ENCODE measurements around the gene CENPT. TPM values are rescaled to one million over a fixed set of nuclear protein-coding genes. Genes with fewer than 3 reads are reported as not detected.
A peak's percentile ranks its signal among the peaks of the same experiment; 100 is the strongest.

The CENPT gene
- total RNA-seq, 1 donor from 2014 or later: 20.0 TPM

- DNase-seq (ENCODE audit: low read depth in 2 of 2): no peak
Measured at GRCh38 chr16:67814567-67814966, 32.9 kb downstream of the CENPT start.

DNA sequence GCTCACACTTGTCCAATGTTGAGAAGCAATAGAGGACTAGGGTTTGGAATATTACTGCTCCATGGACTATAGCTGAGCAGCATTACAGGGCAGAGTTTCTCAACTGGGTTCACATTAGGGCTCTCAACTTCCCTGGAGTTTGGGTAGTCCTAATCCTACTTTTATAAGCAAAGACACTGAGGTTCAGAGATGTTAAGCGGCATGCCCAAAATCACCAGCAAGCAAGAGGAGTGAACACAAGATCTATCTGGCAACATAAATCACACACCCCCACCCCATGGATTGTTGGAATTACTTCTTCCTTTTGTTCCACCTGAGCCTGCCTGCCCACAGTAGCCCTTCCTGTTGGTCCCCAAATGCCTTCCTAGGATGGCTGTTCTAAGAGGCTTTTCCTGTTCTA, 35.6 kb downstream of the CENPT start:
- no peak for DNase-seq (ENCODE audit: low read depth in 2 of 2)

DNA sequence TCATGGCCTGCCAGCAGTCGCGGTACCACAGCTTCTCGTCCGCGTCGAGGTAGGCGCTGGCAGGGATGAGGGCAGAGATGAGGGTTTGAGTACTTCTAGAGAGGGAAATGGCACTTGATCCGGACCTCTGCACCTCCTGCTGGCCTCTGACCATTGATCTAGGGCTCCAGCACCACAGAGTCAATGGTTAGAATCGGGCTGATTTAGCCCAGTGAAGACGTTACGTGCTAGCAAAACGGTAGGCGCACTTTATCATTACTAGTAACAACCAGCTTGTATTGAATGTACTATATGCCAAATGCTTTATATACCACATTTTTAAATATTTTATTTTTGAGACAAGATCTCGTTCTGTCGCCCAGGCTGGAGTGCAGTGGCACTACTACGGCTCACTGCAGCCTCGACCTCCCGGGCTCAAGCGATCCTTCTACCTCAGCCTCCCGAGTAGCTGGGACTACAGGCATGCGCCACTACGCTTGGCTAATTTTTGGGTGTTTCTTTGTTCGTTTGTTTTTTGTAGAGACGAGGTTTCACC, 40.3 kb downstream of the CENPT start:
- no peak for DNase-seq (ENCODE audit: low read depth in 2 of 2)

DNA sequence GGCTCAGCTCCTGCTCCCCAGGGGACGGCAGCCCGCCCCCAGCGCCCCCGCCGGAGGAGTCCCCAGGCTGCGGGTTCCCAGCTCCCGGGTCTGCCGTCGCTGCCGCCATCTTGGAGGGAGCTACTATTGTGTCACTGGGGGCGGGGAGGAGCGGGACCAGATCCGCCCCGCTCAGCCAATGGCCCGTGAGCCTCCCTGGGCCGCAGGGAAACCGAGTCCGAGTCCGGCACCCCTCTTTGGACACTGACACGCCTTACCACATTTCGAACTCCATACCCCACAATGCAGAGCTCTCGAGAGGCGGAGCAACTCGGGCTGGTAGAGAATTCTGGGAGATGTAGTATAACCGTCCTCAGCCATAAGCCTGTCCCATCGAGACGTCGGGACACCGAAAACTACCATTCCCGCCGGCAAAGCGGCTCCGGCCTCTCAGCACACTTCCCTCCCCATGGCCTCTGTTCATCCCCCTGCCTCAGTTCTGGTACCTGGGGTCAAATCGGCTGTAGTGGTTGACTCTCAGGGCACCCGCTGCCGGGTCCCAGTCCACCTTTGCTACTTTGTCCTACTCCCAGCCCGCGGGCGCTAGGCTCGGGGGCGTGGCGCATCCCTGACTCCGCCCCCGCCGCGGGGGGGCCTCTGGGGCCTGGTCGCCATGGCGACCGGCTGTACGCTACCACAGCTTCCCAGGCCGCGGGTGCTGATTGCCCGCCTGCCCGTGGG, 40.9 kb downstream of the CENPT start, which contains the start of the genes RANBP10 and TSNAXIP1:
Gene RANBP10, minus strand, starts transcription at position 133 of the 720 bp plus-strand sequence. Its CDS starts 24 bp downstream, at position 109.
Gene TSNAXIP1, plus strand, starts transcription at position 462 of the 720 bp plus-strand sequence. CDS start 261 bp downstream, outside the sequence.
- DNase-seq (ENCODE audit: low read depth in 2 of 2): peak; percentile 99

- DNase-seq (ENCODE audit: low read depth in 2 of 2): no peak
Measured at GRCh38 chr16:67805718-67806427, 41.6 kb downstream of the CENPT start.

- peak; percentile 13 to 48 for DNase-seq (ENCODE audit: low read depth in 2 of 2)
Measured at GRCh38 chr16:67804853-67805542, 42.5 kb downstream of the CENPT start.

- no peak for DNase-seq (ENCODE audit: low read depth in 2 of 2)
Measured at GRCh38 chr16:67803894-67804293, 43.6 kb downstream of the CENPT start.

DNA sequence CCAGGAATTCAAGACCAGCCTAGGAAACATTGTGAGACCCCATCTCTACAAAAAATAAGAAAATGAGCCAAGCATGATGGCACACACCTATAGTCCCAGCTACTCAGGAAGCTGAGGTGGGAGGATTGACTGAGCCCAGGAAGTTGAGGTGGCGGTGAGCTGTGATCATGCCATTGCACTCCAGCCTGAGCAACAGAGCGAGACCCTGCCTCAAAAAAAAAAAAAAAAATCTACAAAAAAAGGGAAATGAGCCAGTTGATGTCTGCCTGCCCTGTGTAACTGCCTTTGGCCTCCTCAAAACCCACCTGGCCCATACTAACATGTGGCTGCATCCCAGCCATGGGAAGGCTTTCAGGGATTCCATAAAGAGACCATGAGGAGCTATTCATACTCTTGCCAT, 45.6 kb downstream of the CENPT start:
- no peak for DNase-seq (ENCODE audit: low read depth in 2 of 2)

GRCh38 chr16:67801241-67801640, 46.3 kb downstream of the CENPT start:
- DNase-seq (ENCODE audit: low read depth in 2 of 2): no peak

GRCh38 chr16:67800338-67800926, 47.1 kb downstream of the CENPT start:
- no peak for DNase-seq (ENCODE audit: low read depth in 2 of 2)

GRCh38 chr16:67796099-67796718, 51.3 kb downstream of the CENPT start:
- DNase-seq (ENCODE audit: low read depth in 2 of 2): no peak

GRCh38 chr16:67790071-67790470, 57.4 kb downstream of the CENPT start:
- no peak for DNase-seq (ENCODE audit: low read depth in 2 of 2)

DNA sequence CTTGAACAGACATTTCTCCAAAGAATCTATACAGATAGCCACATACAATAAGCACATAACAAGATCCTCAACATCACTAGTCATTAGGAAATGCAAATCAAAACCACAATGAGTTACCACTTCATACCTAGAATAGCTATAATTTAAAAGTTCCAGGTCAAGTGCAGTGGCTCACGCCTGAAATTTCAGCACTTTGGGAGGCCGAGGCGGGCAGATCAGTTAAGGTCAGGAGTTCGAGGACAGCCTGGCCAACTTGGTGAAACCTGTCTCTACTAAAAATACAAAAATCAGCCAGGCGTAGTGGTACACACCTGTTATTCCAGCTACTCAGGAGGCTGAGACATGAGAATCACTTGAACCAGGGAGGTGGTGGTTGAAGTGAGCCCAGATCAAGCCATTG, 61.0 kb downstream of the CENPT start:
- DNase-seq (ENCODE audit: low read depth in 2 of 2): no peak

DNA sequence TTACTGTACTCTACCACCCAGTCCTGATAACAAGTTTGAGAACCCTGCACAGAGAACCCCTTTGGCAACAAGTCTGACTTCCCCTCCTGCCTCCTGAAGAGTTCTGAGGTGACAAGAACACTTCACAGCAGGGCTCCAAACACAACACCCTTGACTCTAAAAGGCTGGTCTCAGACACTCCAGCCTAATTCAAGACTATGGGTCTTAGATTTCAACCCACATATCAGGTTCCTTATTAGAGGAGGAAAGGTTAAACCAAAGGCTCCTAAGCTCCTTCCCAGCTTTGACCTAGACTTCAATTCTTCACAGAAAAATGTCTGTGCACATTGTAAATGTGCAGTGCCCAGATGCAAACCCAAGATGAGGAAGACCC, 64.2 kb downstream of the CENPT start:
- no peak for DNase-seq (ENCODE audit: low read depth in 2 of 2)

- no peak for DNase-seq (ENCODE audit: low read depth in 2 of 2)
Measured at GRCh38 chr16:67782567-67783352, 64.7 kb downstream of the CENPT start.

DNA sequence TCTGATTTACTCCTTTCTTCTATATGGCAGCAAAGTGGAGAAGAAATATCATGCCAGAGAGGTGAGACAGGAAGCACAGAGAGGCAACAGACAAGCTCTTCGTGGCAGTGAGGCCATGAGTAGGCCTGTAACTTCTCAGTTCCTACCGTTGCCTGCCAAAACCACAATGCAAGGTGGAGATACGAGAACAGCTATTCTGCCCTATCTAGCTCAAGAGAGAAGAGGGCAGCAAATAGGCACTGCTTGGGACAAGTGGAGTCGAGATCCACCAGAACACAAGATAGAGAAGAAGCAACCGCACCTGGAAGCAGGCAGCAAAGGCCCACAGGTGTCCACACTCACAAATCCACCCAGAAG, 66.0 kb downstream of the CENPT start:
- DNase-seq (ENCODE audit: low read depth in 2 of 2): no peak

DNA sequence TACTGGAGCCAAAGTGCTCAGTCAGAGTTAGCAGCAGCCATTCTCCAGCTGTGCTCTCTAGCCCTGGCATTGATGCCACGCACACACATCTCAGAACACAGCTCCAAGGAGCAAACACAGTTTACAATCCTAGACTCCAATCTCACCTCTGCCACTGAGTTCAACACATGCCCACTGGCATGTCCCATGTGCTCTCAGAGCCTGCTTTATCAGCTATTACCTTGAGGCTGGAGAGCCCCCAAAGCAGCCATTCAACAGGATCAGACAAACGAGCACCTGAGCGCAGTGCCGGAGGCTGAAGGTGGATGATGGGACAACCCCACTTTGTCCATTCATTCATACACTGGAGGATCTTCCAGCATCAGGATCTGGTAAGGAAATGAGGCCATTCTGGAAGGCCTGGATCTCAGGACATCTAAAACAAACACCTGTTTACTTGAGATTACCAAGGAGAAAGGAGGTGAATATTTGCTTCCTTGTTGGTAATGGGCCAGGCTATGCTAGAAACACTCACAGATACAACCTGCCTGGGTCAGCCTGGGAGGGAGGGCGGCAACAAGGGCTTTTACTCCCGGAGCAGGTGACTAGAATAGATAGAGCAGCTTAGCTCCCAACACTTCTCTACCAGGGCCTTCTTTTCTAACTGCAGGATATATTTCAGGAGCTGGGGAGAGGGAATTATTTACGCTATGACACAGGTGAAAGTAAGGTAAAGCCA, 66.5 kb downstream of the CENPT start:
- DNase-seq (ENCODE audit: low read depth in 2 of 2): no peak

GRCh38 chr16:67779256-67780014, 68.1 kb downstream of the CENPT start:
- DNase-seq (ENCODE audit: low read depth in 2 of 2): peak in 1 of 2 donors; percentile 14
